BJ (cell line): Measurements from ENCODE around the gene SERPINA1. TPM values are rescaled to one million over a fixed set of nuclear protein-coding genes. Genes with fewer than 3 reads are reported as not detected.

Source experiments
- CTCF ChIA-PET: fragments of 350-600 bp; formaldehyde crosslinking; extraction: SDS; loops from one replicate; lab custom pipeline; 2021; ENCODE audit warnings: antibody characterized with exemption, inconsistent platforms; lab: Yijun Ruan, JAX
- POLR2A ChIA-PET: fragments of 300-600 bp; sonication (Branson Sonifier 250); formaldehyde crosslinking; extraction: SDS; loops from one replicate; lab custom pipeline; 2021; ENCODE audit warnings: antibody characterized with exemption; lab: Charles Lee
- DNase-seq: peaks from one replicate; pipeline ENCODE4 v3.0.0-alpha.2; 2011; ENCODE audit warnings: low read depth
- H3K27me3 ChIP-seq: 2 replicates; pipeline ENCODE4 v1.6.0; 2011; ENCODE audit warnings: low read length; ENCODE audit not compliant: control insufficient read depth, insufficient read depth
- H3K36me3 ChIP-seq: 2 replicates; pipeline ENCODE4 v1.5.1; 2011; ENCODE audit warnings: low read length; ENCODE audit not compliant: control insufficient read depth, insufficient read depth
- H3K4me3 ChIP-seq: 2 replicates; pipeline ENCODE4 v1.5.1; 2011; ENCODE audit warnings: low read depth, mild to moderate bottlenecking, control low read depth, low read length
- CTCF ChIP-seq: IDR thresholded peaks from 2 replicates; pipeline ENCODE4 v1.5.1; 2011; ENCODE audit warnings: low read depth, mild to moderate bottlenecking, control low read depth, inconsistent platforms, low read length, moderate library complexity; ENCODE audit not compliant: insufficient read depth
- polyA plus RNA-seq: library from polyadenylated mRNA; depleted of rRNA; stranded (reverse); fragments of >200 nt; gene quantifications from 2 replicates; pipeline ENCODE4 v1.2.3, GENCODE V29; 2011

SERPINA1 gene
- polyA plus RNA-seq, 1 experiment: 0.40 TPM

- ChIA-PET CTCF (interaction anchor here (0.6 kb wide), 1 partner anchor 10 kb away, joined by 3 read pairs; no protein-coding TSS in a partner anchor), POLR2A (no interaction called here)
- H3K36me3 ChIP-seq: no peaks in the 10 kb centered on the region
- TF ChIP-seq CTCF: no peak
- DNase-seq: no peak
- H3K4me3 ChIP-seq: no peak overlapping the region
- H3K27me3 ChIP-seq: no peaks in the 10 kb centered on the region
Measured at GRCh38 chr14:94390372-94391086, 2.1 kb upstream of the SERPINA1 start.

GRCh38 chr14:94389731-94390371 is 1.4 kb upstream of the SERPINA1 start:
- Histone ChIP-seq H3K27me3 (no peaks in the 10 kb centered on the region), H3K4me3 (no peak overlapping the region), H3K36me3 (no peaks in the 10 kb centered on the region)
- no peak for DNase-seq
- no peak for TF ChIP-seq CTCF
- POLR2A ChIA-PET: no interaction called here
- CTCF ChIA-PET: no interaction called here

DNA sequence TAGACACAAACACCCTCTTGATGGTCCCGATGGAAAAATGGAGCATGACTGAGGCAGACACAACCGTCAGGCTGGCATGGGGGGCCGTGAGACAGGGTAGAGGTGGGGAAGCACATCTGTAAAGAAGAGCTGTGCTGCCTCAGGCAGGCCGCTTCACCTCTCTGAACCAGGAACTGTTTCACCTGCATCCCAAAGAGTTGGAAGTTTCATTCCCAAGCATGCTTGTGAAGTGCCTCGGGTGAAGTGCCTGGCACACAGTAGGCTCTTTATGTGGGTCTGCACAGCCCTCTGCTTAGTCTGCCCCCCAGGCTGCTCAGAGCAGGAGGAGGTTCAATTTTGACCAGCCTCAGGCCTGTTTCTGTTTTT is 685 bp upstream of the SERPINA1 start:
- no peak for DNase-seq
- POLR2A ChIA-PET: no interaction called here
- no peak overlapping the region for H3K4me3 ChIP-seq
- H3K27me3 ChIP-seq: no peaks in the 10 kb centered on the region
- no peaks in the 10 kb centered on the region for H3K36me3 ChIP-seq
- CTCF ChIA-PET: no interaction called here
- TF ChIP-seq CTCF: no peak

DNA sequence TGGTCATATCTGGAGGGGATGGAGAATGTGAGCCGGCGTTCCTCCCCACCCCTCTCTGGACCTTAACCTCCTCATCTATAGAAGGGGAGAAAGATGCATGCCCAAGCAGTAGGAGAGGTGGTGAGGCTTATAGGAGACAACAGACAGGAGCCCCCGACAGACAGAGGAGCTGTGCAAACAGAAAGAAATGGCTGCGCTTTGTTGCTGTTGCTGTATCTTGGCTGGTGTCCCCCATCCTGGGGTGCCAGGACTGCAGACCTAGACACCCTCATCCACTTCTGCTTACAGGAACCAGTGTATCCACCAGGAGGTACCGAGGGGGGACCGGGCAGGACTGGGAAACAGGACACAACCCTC is 397 bp downstream of the SERPINA1 start:
- ChIA-PET POLR2A (no interaction called here), CTCF (no interaction called here)
- H3K27me3 ChIP-seq: no peaks in the 10 kb centered on the region
- no peak overlapping the region for H3K4me3 ChIP-seq
- no peak for DNase-seq
- H3K36me3 ChIP-seq: no peaks in the 10 kb centered on the region
- no peak for TF ChIP-seq CTCF

DNA sequence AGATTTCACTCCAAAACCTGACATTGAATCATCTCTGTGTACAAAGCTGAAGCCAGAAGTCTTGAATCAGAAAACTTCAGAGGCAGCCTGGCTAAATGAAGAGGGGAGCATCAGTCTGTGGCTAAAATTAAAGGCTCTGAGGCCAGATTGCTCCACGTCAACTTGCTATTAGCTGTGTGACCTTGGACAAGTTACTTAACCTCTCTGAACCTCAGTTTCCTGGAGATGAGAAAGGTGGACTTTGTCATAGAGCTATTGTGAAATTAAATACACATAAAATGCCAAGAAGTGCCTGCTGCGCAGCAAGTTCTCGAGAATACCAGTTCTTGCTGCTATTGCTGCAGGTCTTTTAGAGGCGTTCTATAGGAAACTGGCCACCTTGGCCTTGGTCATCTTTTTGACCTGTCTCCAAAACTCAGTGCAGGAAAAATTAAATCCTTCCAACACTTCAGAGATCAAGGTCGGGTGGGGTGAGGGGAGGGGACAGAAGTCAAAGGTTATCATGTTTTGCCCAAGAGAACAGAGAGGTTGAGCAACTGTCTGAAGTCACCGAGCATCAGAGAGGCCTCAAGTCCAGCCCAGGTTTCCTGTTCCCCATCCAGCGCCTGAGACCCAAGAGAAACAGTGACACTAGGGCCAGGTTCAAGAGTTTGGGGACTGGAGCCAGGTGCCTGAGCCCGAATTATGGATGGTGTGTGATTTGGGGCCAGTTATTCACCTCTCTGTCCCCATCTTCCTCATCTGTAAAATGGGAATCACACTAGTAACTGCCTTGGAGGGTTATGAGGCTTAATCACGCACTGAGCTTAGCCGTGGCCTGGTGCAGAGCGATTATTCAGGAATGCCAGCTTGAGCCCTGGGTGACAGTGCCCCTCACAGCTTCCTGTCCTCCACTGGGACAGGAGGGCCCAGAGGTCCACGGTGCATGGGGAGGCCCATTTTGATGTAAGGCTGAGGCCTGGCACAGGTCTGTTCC is 1.1 kb downstream of the SERPINA1 start:
- Histone ChIP-seq H3K27me3 (0 out of 2 replicates have a peak, but pooled peaks cover 1% of the 10 kb centered on the region), H3K36me3 (no peaks in the 10 kb centered on the region), H3K4me3 (no peak overlapping the region)
- CTCF ChIA-PET: no interaction called here
- no peak for TF ChIP-seq CTCF
- POLR2A ChIA-PET: no interaction called here
- DNase-seq: no peak
